Measurements from ENCODE around the gene LY6G5B.

Gene LY6G5B

GRCh38 chr6:31663126-31663960, 6.4 kb upstream of the LY6G5B start:
- no peak for DNase-seq

GRCh38 chr6:31663961-31664789, 5.6 kb upstream of the LY6G5B start:
- peak in 1 of 2 experiments; percentile 33 for DNase-seq

DNA sequence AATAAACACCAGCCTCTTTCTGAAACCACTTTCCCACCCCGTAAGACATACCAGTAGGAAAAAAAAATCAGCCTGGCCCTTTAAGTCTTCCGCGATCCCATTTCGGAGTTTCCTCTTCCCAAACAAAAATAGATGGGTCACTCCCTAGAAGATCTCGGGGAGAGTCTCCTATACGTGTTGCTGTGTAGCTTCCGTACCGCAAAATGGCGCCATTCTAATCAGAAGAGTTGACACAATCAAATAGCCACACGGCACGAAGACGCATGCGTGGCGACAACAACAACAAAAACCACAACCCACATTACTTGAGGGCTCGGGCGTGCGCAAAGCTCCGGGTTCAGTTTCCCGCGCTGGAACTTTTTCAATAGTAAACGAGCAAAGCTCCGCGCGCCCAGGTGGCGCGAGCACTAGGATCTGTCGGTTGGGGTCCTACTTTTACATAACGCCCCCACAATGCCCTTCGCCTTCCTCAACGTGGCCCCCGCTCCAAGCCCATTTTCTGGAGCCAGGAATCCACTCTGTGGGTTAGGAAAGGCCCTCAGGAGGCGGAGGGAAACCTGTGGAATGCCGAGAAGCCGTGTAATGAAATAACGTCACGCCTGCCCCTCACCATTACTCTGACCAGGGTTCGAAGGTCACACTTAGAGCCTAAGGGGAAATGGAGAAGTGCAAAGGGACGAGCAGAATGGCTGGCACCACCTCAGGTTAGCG, 4.8 kb upstream of the LY6G5B start, which contains the start of gene GPANK1:
Gene GPANK1, minus strand, starts transcription at position 208 of the 711 bp plus-strand sequence. CDS start 519 bp downstream, outside the sequence.
- peak; percentile 91 for DNase-seq

- peak; percentile 98 for DNase-seq
These were observed 4.1 kb upstream of the LY6G5B start, which contains the start of gene CSNK2B for GRCh38 chr6:31665501-31666336. TSS of gene CSNK2B (plus strand) at chr6:31666080. CDS start at chr6:31666832, 752 bp downstream.

DNA sequence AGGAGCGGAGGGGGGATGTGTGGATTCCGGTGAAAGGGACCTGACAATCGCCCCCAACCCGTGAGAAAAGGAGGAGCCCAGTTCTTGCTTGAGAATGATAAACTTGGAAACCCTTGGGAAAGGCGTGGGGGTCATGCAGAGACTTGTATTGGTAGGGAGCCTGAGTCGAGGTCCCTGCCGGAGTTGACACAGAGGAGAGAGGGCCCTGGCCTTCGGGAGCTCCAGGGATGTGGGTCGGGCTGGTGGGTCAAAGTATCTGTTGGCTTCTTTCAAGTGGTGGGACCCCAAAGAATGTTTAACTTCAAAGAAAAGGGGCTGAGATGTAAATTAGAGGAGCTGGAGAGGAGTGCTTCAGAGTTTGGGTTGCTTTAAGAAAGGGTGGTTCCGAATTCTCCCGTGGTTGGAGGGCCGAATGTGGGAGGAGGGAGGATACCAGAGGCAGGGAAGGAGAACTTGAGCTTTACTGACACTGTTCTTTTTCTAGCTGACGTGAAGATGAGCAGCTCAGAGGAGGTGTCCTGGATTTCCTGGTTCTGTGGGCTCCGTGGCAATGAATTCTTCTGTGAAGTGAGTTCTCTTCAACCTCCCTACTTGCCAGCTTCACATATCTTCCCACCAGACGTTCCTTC, 3.3 kb upstream of the LY6G5B start:
- no peak for DNase-seq

DNA sequence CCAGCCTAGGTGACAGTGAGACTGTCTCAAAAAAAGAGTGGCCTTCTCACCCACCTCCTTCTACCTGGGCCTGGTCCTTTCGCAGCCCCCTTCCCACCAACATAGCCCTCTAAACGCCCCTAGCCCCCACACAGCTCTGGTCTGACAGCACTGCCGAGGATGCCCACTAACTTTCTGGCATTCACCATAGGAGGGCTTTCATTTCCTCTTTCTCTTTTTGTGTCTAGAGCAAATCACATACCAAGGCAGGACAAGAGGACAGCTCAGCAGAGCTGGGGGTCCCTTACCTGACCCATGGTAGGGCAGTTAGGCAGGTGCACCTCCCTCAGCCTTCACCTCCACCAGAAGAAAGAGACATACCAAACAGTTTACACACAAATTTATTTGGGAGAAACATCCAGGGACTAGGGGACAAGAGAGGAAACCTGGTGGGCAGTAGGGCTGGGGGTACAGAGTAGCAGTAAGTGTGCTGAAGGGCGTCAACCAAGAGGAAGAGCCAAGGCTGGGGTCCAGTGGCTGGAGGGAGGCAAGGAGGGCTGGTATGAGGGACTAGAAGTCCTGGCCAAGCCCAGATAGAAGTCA, 6.6 kb downstream of the LY6G5B start:
- DNase-seq: no peak

DNA sequence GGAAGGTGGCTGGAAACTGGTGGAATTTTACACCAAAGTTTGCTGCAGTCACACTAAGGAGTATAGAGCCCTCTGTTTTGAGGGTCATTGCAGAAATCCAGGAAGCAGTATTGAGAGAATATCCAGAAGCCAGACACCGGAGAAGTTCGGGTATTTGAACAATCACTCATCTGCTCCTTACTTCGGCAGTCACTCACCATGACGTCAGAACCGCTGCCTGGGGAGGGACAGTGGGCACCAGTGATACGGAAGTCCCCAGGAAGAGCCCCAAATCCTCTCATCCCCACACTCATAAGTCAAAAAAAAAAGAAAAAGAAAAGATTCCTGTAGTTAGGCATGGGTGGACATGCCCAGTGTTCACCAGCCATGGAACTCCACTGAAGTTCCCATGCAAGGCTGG, 7.1 kb downstream of the LY6G5B start:
- DNase-seq: no peak

GRCh38 chr6:31677955-31678354, 8.2 kb downstream of the LY6G5B start:
- DNase-seq: no peak

DNA sequence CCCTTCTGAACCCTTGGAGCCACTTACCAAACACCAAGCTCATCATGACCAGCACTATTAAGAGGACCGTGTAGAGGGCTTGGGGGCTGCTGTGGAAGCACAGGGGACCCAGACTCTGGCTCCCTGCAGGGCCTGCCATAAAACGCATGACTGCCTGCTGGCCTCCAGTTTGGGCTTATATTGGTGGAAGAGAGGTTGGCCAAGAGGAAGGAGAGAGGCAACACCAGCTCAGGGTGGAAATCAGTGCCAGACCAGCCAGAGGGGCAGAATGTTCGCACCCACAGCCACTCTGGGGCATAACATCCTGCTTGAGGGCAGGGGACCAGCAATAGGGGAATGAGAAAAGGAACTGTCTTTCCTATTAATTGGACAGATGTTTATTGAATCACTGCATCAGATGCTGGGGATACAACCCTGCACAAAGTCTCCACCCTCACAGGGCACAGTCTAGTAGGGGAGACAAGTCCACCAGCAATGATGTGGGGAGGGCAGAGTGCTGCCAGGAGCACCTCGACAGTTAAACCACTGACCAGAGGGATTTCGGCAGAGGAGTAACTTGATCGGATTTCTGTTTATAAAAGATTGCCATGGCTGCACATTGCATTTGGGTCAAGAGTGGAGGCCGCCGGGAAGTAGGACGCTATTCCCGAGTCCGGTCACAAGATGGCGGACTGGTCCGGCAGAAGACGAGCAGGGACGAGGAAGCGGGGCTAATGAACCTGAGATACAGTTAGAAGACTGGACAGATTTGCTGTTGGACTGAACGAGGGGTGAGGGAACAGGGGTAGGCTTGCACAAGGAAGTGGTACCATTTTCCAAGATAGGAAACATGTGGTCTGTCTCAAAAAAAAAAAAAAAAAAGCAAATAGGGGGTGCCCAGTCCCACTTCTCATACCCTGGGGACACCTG, 10.7 kb downstream of the LY6G5B start, which contains the start of gene LY6G5C:
Gene LY6G5C, minus strand, starts transcription at position 842 of the 909 bp plus-strand sequence. Its CDS starts 694 bp downstream, at position 148.
- DNase-seq: peak; percentile 76 to 80

DNA sequence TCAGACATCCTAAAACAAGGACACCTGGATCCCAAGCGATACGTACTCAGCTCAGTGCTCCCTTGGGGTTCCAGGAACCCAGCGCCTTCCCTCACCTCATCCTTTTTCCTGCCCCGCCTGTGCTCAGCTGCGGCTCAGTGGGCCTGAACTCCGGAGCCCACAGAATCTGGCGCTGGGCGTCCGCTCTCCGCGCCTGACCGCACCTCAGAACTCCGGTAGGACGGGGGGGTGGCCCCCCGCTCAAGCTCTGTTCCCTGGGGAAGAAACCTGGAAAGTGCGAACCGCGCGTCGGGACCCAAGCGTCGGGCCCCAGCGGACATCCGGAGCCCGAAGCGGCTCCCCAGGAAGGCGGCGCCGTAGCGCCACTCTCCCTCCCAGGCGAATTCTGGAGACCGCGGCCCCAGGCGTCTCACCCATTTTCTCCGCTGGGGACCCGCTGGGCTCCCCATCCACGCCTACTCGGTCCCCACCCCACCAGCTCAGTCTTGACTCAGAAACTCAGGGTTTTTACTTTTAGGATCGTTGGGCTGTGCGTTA, 11.4 kb downstream of the LY6G5B start:
- peak; percentile 60 to 70 for DNase-seq

- no peak for DNase-seq
These were observed 13.8 kb downstream of the LY6G5B start for GRCh38 chr6:31683591-31683990.

DNA sequence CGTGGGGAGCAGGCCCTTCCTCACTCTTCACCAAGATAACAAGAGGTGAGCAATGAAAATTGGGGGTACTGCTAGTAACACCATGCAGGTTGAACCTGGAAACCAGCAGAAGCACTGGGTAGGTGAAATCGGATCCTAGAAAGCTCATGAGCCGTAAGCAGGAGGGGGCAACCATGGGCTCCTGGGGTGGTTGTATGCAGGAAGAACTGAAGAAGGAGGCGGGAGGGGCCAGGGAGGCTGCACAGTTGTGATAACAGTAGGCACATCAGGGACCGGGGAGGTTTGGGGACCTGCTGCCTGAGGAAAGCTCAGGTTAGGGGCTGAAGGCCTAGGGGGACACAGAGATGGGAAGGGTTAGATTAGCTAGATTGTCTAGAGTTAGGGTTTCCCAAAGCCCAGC, 16.7 kb downstream of the LY6G5B start:
- DNase-seq: no peak

- no peak for DNase-seq
These were observed 17.5 kb downstream of the LY6G5B start for GRCh38 chr6:31687321-31687720.

DNA sequence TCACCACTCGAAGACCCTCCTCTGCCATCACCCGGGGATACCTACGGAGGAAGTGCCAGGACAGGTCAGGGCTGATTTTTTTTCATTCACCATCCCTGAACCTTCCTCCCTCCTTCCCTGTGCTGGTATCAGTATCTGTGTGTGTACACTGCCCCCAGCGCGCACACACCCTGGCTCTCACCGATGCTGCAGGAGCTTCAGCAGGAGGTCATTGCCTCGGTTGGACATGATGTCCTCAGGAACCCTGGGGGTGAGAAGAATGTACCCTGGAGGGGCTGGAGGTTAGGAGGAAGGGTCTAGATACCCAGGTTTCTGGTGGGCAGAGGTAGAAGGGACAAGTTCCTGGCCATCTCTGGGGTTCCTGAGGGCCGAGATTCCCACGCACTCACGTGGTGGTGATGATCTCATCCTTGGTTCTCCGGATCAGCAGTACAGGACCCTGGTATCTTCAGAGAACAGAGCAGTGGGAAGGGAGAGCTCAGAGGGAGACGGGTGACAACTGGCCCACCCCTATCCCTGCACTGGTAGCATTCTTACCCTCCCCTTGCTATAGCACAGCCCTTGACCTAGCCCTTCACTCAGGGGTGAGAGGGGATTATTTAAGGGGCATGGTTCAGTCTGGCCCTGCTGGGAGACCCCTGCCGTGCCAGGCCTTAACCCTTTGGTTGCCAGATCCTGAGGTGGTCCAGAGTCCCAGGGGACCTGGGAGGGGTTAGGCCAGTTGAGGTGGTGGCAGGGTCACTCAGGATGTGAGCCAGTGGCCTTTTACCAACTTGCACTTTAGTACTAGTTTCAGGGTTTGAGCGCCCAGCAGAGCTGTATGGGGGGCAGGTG, 18.3 kb downstream of the LY6G5B start:
- no peak for DNase-seq

DNA sequence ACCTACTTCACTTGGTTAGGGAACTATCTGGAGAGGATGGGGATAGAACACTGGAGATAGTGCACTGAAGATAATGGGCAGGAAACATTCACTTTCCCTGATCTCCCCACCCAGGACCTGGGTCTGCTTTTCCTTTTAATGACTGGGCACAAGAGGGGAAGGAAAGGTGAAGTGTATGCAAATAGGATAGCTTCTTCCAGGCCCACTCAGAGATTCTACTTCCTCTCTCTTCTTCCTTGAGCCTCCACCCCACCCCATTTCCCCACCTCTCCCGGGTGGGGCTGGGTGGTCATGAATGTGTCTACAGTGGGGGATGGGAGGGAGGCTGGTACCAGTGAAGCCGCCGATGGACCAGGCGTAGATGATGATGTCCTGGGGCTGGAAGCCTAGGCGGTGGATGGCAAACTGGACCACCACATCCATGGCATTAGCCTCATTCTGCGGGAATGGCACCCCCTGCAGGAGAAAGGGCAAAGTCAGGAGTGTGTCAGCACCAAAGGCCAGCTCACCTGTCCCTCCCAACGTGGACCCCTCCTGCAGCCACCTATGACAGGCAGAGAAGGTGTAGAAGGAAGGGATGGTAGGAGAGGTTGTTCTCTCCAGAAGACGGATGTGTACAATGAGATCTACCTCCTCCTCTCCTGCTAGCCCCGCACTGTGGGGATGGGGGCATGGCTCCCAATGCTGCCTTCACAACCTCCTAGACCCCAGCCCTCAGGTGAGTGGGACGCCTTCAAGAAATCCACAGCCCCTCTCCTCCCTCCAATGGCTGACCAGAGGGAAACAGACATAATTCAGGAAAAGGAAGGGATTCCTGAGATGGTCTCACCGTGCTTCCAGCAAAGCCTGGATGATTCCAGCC, 19.7 kb downstream of the LY6G5B start:
- DNase-seq: no peak

DNA sequence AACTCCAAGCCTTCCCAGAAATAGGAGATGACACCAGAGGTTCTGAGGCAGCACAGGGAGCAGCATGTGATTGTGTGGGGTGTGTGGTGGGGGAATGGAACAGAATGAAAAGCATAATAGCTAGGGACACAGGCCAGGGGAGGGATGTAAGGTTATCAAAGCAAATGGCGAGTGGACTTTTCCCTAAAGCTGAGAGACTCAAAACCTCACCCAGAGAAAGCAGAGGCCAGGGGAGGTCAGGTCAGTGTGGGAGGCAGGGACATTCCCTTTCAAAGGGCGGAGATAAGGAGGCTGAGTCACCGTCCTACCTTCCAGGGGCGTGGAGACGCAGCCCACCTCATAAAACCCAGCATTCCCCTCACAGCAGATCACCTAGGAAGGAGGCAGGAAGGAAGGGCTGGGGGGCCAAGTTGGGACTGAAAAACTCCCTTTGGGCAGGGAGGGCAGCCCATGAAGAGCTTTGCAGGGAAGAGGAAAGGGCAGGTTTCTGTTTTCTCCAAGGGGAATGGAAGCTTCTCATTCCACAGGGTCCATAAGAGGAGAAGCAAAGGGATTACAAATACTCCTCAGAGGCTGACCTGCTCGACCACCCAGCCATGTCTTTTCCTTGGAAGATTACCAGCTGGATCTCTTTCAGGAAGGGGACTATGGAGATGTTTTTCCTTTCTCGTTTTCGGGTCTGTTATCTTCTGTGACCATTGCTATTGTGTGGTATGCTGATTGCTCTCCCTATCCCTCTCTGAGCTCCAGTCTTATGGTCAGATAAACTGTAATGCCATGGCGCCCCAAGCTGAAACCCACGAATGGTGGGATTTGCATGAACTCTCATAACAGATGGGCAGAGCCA, 20.7 kb downstream of the LY6G5B start:
- DNase-seq: no peak

GRCh38 chr6:31691078-31691463, 21.3 kb downstream of the LY6G5B start:
- DNase-seq: no peak
